ENCODE measurements around the gene SUMF1. TPM values are rescaled to one million over a fixed set of nuclear protein-coding genes. Genes with fewer than 3 reads are reported as not detected.
A peak's percentile ranks its signal among the peaks of the same experiment; 100 is the strongest.

Gene SUMF1
- total and polyA plus RNA-seq, 2 of the 13 experiments (the other 11 are each of a cell fraction or from before 2014, with no cell fraction given): 18.5 to 28.9 TPM

DNA sequence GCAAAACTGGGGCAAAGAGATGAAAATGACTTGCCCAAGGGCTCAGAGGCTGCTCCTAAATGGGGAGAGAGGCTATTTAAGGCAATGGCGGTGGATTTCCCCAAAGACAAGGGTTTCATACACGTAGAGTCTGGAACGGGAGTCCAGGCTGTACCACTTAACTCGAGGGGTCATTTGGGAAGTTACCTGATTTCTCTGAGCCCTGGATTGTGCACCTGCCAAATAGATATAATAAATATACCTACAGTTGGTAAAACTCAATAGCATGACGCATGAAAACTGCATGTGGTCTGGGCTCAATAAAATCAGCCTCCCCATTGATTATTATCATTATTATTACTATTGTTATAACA, 24.8 kb upstream of the SUMF1 start (continued):
- TF ChIP-seq, protein P1, sequence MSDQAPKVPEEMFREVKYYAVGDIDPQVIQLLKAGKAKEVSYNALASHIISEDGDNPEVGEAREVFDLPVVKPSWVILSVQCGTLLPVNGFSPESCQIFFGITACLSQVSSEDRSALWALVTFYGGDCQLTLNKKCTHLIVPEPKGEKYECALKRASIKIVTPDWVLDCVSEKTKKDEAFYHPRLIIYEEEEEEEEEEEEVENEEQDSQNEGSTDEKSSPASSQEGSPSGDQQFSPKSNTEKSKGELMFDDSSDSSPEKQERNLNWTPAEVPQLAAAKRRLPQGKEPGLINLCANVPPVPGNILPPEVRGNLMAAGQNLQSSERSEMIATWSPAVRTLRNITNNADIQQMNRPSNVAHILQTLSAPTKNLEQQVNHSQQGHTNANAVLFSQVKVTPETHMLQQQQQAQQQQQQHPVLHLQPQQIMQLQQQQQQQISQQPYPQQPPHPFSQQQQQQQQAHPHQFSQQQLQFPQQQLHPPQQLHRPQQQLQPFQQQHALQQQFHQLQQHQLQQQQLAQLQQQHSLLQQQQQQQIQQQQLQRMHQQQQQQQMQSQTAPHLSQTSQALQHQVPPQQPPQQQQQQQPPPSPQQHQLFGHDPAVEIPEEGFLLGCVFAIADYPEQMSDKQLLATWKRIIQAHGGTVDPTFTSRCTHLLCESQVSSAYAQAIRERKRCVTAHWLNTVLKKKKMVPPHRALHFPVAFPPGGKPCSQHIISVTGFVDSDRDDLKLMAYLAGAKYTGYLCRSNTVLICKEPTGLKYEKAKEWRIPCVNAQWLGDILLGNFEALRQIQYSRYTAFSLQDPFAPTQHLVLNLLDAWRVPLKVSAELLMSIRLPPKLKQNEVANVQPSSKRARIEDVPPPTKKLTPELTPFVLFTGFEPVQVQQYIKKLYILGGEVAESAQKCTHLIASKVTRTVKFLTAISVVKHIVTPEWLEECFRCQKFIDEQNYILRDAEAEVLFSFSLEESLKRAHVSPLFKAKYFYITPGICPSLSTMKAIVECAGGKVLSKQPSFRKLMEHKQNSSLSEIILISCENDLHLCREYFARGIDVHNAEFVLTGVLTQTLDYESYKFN (CRISPR knock-in tag; conservative IDR thresholded peaks at IDR 0.05): no peak
- TF ChIP-seq, protein P2, sequence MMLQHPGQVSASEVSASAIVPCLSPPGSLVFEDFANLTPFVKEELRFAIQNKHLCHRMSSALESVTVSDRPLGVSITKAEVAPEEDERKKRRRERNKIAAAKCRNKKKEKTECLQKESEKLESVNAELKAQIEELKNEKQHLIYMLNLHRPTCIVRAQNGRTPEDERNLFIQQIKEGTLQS (CRISPR knock-in tag; IDR thresholded peaks at IDR 0.05): no peak
- TF ChIP-seq ZNF777 (CRISPR knock-in tag; IDR thresholded peaks at IDR 0.05): no peak
- no peak for TF ChIP-seq AGO1 (IDR thresholded peaks at IDR 0.05; ENCODE audit: low read depth, low read length, poor library complexity, severe bottlenecking)

DNA sequence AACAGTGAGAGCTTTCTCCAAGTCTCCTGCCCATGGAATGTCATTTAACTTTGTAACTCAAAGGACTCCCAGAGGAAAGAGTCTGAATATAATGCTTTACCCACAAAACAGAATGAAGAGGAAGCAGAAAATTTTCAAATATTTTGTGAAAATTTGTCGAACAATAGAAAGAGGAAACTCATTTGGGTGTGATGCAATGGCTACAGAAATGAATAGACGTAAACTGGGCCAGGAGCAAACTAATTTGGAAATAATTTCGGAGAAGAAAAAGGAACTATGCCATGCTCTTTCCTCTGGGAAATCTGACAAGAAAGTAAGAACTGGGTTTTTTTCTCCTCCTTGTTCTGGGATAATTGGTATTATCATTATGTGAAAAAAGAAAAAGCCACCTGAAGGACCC, 11.2 kb upstream of the SUMF1 start:
- no peaks in the 10 kb centered on the region for H3K36me3 ChIP-seq (replicated peaks in 1 of 2; ENCODE audit: control insufficient read depth in 1 of 2, insufficient read depth in 2 of 2, low read length in 2 of 2)
- no peak overlapping the region for H3K9ac ChIP-seq (ENCODE audit: insufficient read depth, low read depth, low read length)
- H4K20me1 ChIP-seq (ENCODE audit: insufficient read depth, low read length): no peaks in the 10 kb centered on the region
- no peaks in the 10 kb centered on the region for H3K79me2 ChIP-seq (ENCODE audit: insufficient read depth, low read length)
- H3K4me1 ChIP-seq (ENCODE audit: insufficient read depth, low read length): peaks cover 12% of the 10 kb centered on the region; the same call in 1 of the 2 replicates
- TF ChIP-seq CEBPB (IDR thresholded peaks at IDR 0.05; ENCODE audit: borderline replicate concordance, low read depth, low read length): peak; percentile 17; the same call in 1 of the 2 replicates
- no peak for TF ChIP-seq SRSF4 (IDR thresholded peaks at IDR 0.05; ENCODE audit: low read depth, low read length, poor library complexity, severe bottlenecking)
- CTCF ChIA-PET (ENCODE audit: low intra/inter-chr PET ratio, low total read pairs): no interaction called here
- ATAC-seq (no peak), FAIRE-seq (no peak), DNase-seq (ENCODE audit: low spot score) (no peak)
- H2AFZ ChIP-seq (ENCODE audit: low read length): no peak overlapping the region
- POLR2A ChIA-PET: no interaction called here
- no peak overlapping the region for H3K4me2 ChIP-seq (ENCODE audit: low read depth, low read length)
- no TSS peak for BruUV-seq (replicated peaks)
- in situ Hi-C loops (cut with HindIII; ENCODE audit: extremely low pct_ligation_motif_present, low pct_unique_long_range_greater_than_20kb): no loop called here
- 22% methylated on average over 3 of the region's 3 CpGs for WGBS (ENCODE audit: low lambda C conversion rate)
- peaks cover 3 to 13% of the 10 kb centered on the region in 2 experiments; a peak in 3 of 5 replicates for H3K27me3 ChIP-seq (ENCODE audit: control insufficient read depth in 1 of 2, insufficient read depth in 2 of 2, low read length in 2 of 2)
- intact Hi-C loops (cut with micrococcal nuclease; ENCODE audit: unreplicated experiment): no loop called here
- H3K9me3 ChIP-seq (ENCODE audit: low read length): no peaks in the 10 kb centered on the region
- no peak overlapping the region for H3K4me3 ChIP-seq (replicated peaks in 1 of 3; ENCODE audit: insufficient read depth in 1 of 3, low read depth in 2 of 3, low read length in 3 of 3)
- no peak overlapping the region for H3K27ac ChIP-seq (ENCODE audit: extremely low read length, insufficient read depth, low read length)
